ENCODE measurements around the gene HRH3.

The HRH3 gene

DNA sequence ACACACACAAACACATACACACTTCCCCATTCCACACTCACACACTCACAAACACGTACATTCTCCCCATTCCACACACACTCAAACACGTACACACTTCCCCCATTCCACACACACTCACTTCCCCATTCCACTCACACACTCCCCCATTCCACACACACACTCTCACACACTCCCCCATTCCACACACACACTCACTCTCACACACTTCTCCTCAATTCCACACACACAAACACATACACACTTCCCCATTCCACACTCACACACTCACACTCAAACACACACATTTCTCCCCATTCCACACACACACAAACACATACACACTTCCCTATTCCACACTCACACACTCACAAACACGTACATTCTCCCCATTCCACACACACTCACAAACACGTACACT, 9.6 kb upstream of the HRH3 start:
- H3F3A ChIP-seq (ENCODE audit: control insufficient read depth, insufficient read depth), result no peaks in the 10 kb centered on the region
- H3K4me3 ChIP-seq (ENCODE audit: low read length), result no peak overlapping the region
- H3K9me2 ChIP-seq (replicated peaks; ENCODE audit: control insufficient read depth, low read length), result no peaks in the 10 kb centered on the region
- no peaks in the 10 kb centered on the region for H4K20me1 ChIP-seq (ENCODE audit: control insufficient read depth, insufficient read depth, low read depth, low read length)
- H3K27me3 ChIP-seq (ENCODE audit: control insufficient read depth, low read length), result no peaks in the 10 kb centered on the region
- H3K4me2 ChIP-seq (ENCODE audit: low read length), result no peak overlapping the region
- H3K36me3 ChIP-seq (ENCODE audit: control insufficient read depth, low read length), result no peaks in the 10 kb centered on the region
- H3K9me3 ChIP-seq (ENCODE audit: control insufficient read depth, insufficient read depth, low read length), result no peaks in the 10 kb centered on the region; the same call in 1 of the 2 replicates
- TF ChIP-seq EZH2phosphoT487 (IDR thresholded peaks at IDR 0.05; ENCODE audit: borderline replicate concordance, low read length), result no peak
- TF ChIP-seq, protein P1, sequence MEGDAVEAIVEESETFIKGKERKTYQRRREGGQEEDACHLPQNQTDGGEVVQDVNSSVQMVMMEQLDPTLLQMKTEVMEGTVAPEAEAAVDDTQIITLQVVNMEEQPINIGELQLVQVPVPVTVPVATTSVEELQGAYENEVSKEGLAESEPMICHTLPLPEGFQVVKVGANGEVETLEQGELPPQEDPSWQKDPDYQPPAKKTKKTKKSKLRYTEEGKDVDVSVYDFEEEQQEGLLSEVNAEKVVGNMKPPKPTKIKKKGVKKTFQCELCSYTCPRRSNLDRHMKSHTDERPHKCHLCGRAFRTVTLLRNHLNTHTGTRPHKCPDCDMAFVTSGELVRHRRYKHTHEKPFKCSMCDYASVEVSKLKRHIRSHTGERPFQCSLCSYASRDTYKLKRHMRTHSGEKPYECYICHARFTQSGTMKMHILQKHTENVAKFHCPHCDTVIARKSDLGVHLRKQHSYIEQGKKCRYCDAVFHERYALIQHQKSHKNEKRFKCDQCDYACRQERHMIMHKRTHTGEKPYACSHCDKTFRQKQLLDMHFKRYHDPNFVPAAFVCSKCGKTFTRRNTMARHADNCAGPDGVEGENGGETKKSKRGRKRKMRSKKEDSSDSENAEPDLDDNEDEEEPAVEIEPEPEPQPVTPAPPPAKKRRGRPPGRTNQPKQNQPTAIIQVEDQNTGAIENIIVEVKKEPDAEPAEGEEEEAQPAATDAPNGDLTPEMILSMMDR (IDR thresholded peaks at IDR 0.05; ENCODE audit: low read depth, low read length, poor library complexity, severe bottlenecking), result no peak
- no peaks in the 10 kb centered on the region for H3K79me2 ChIP-seq (ENCODE audit: control insufficient read depth, low read length)
- H3K27ac ChIP-seq (ENCODE audit: low read depth, low read length), result no peak overlapping the region
- H3K4me1 ChIP-seq (ENCODE audit: control insufficient read depth, low read length), result no peaks in the 10 kb centered on the region

DNA sequence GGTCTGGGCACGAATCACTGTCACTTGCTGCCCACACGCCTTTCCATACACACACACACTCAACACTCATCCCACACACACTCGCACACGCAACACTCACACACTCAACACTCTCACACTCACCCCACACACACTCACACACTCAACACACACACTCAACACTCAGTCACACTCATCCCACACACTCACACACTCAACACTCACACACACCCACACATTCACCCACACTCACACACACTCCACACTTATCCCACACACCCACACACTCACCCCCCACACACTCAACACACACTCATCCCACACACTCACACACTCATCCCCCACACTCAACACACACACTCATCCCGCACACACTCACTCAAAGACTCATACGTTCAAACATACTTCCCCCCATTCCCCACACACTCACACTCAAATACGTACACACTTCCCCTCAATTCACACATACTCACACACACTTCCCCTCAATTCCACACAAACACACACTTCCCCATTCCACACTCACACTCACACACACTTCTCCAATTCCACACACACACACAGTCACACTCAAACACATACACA, 9.0 kb upstream of the HRH3 start:
- Histone ChIP-seq H3K36me3 (ENCODE audit: control insufficient read depth, low read length) (no peaks in the 10 kb centered on the region), H3K9me3 (ENCODE audit: control insufficient read depth, insufficient read depth, low read length) (no peaks in the 10 kb centered on the region; the same call in 1 of the 2 replicates), H3K4me1 (ENCODE audit: control insufficient read depth, low read length) (no peaks in the 10 kb centered on the region), H3K27me3 (ENCODE audit: control insufficient read depth, low read length) (no peaks in the 10 kb centered on the region), H3K9me2 (replicated peaks; ENCODE audit: control insufficient read depth, low read length) (no peaks in the 10 kb centered on the region), H3K4me2 (ENCODE audit: low read length) (no peak overlapping the region), H3K4me3 (ENCODE audit: low read length) (no peak overlapping the region), H3F3A (ENCODE audit: control insufficient read depth, insufficient read depth) (no peaks in the 10 kb centered on the region), H3K27ac (ENCODE audit: low read depth, low read length) (no peak overlapping the region), H4K20me1 (ENCODE audit: control insufficient read depth, insufficient read depth, low read depth, low read length) (no peaks in the 10 kb centered on the region), H3K79me2 (ENCODE audit: control insufficient read depth, low read length) (no peaks in the 10 kb centered on the region)
- TF ChIP-seq, protein P1 (IDR thresholded peaks at IDR 0.05; ENCODE audit: low read depth, low read length, poor library complexity, severe bottlenecking), result no peak
- no peak for TF ChIP-seq EZH2phosphoT487 (IDR thresholded peaks at IDR 0.05; ENCODE audit: borderline replicate concordance, low read length)

DNA sequence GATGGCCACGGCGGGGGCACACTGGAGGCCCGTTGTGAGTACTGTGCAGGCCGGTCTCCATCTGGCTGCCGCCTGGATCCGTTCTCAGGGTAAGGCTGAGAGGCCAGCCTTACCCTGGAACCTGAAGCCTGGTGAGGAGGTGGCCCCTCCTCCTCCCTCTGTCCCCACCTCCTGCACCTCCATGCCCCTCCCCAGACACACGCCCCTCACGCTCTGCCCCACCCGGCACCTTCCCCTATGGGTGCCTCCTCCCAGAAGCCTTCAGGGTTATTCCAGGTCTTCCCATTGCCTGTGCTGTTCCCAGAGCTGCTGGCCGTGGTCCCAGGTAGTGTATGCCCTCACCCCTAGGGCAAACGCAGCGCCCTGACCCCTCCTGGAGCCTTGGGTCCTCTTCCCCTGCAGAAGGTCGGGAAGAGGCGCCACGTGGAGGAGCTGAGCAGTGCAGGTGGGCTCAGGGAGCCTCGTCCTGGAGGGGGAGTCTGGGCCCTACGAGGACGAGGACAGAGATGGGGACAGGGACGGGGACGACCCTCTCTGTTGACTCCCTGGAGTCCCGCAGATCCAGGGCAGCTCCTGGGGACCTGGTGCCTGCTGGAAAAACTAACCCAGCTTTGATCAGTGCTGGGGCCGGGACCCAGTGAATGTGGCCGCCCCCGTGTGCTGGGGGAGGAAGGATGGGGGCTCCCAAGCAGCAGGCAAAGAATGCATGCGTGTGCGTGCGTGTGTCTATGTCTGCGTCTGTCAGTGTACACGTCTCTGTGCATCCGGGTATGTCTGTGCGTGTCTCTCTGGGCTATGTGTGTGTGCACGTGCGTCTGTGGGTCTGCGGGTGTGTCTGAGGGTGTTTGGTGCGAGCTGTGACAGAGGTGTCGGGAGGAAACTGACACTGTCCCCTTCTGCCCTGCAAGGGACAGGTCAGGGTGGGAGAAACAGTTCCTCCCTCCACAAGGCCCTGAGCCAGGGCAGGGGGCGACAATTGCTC, 8.2 kb upstream of the HRH3 start:
- no peak for TF ChIP-seq EZH2phosphoT487 (IDR thresholded peaks at IDR 0.05; ENCODE audit: borderline replicate concordance, low read length)
- TF ChIP-seq, protein P1 (IDR thresholded peaks at IDR 0.05; ENCODE audit: low read depth, low read length, poor library complexity, severe bottlenecking), result no peak
- no peak overlapping the region for H3K4me3 ChIP-seq (ENCODE audit: low read length)
- H3K27ac ChIP-seq (ENCODE audit: low read depth, low read length), result no peak overlapping the region
- H3K36me3 ChIP-seq (ENCODE audit: control insufficient read depth, low read length), result no peaks in the 10 kb centered on the region
- H3K4me2 ChIP-seq (ENCODE audit: low read length), result no peak overlapping the region
- H3K9me3 ChIP-seq (ENCODE audit: control insufficient read depth, insufficient read depth, low read length), result no peaks in the 10 kb centered on the region; the same call in 1 of the 2 replicates
- no peaks in the 10 kb centered on the region for H3F3A ChIP-seq (ENCODE audit: control insufficient read depth, insufficient read depth)
- H3K4me1 ChIP-seq (ENCODE audit: control insufficient read depth, low read length), result no peaks in the 10 kb centered on the region
- H3K9me2 ChIP-seq (replicated peaks; ENCODE audit: control insufficient read depth, low read length), result no peaks in the 10 kb centered on the region
- no peaks in the 10 kb centered on the region for H4K20me1 ChIP-seq (ENCODE audit: control insufficient read depth, insufficient read depth, low read depth, low read length)
- no peaks in the 10 kb centered on the region for H3K79me2 ChIP-seq (ENCODE audit: control insufficient read depth, low read length)
- no peaks in the 10 kb centered on the region for H3K27me3 ChIP-seq (ENCODE audit: control insufficient read depth, low read length)
